Prostate gland (tissue), 2 donors: ENCODE results near the gene BICDL2. TPM values are rescaled to one million over a fixed set of nuclear protein-coding genes. Genes with fewer than 3 reads are reported as not detected.

Source experiments
- DNase-seq: peaks from one replicate; pipeline ENCODE4 v3.0.0-alpha.2; 2019; ENCODE audit warnings: low spot score
- H3K27ac ChIP-seq, 2 donors: fragments of 200-600 bp; sonication (generic); 2 replicates each; pipeline ENCODE4 v1.5.1; 2017 to 2019
- H3K27me3 ChIP-seq: fragments of 200-600 bp; sonication (generic); replicated peaks from 2 replicates; pipeline ENCODE4 v1.5.1; 2019; ENCODE audit not compliant: insufficient read depth
- H3K36me3 ChIP-seq, 2 donors: fragments of 200-600 bp; sonication (generic); 1 replicate in 1 of 2; 2 replicates in 1 of 2; pipeline versions ENCODE4 v1.5.1 to v1.8.1; 2017 to 2019
- H3K4me1 ChIP-seq: fragments of 200-600 bp; sonication (generic); replicated peaks from 2 replicates; pipeline ENCODE4 v1.5.1; 2019
- H3K4me3 ChIP-seq, 2 donors: fragments of 200-600 bp; sonication (generic); 2 replicates each; pipeline ENCODE4 v1.5.1; 2017 to 2019
- H3K9me3 ChIP-seq: fragments of 200-600 bp; sonication (generic); 2 replicates; pipeline ENCODE4 v1.5.1; 2017
- CTCF ChIP-seq, 4 experiments: fragments of 200-600 bp in 2 of 4; fragments of 450-650 bp in 2 of 4; sonication (generic) in 2 of 4; IDR thresholded peaks; 1 replicate in 3 of 4; 2 replicates in 1 of 4; pipeline ENCODE4 v1.5.1; 2016 to 2019; ENCODE audit warnings: antibody characterized with exemption in 4 of 4, mild to moderate bottlenecking in 2 of 4, moderate library complexity in 2 of 4
- POLR2A ChIP-seq: fragments of 450-650 bp; IDR thresholded peaks from one replicate; pipeline ENCODE4 v1.6.1; 2016; ENCODE audit warnings: antibody characterized with exemption, mild to moderate bottlenecking
- POLR2AphosphoS5 ChIP-seq: sonication (generic); formaldehyde crosslinking; IDR thresholded peaks from one replicate; pipeline ENCODE4 v1.6.1; 2017; ENCODE audit warnings: antibody characterized with exemption
- WGBS: methylation state at CpG from one replicate; pipeline ENCODE4 v1.1.5; 2018; 5-methylcytosine and 5-hydroxymethylcytosine counted together
- intact Hi-C: fragments of 100-400 bp; cut with DNase I; formaldehyde crosslinking; loops from one replicate; pipeline ENCODE4 v1.14.2; 2022
- total RNA-seq, 2 donors: library from RNA; depleted of rRNA; stranded (reverse); fragments of >200 nt; gene quantifications; one replicate each; pipeline ENCODE4 v1.1.0, GENCODE V29; 2016

Gene BICDL2
- total RNA-seq, 2 donors from 2014 or later, result 54.6 to 59.6 TPM

- peaks cover 7% of the 10 kb centered on the region for H3K4me1 ChIP-seq
These were observed 28.6 kb downstream of the BICDL2 start for GRCh38 chr16:3007957-3008689.

DNA sequence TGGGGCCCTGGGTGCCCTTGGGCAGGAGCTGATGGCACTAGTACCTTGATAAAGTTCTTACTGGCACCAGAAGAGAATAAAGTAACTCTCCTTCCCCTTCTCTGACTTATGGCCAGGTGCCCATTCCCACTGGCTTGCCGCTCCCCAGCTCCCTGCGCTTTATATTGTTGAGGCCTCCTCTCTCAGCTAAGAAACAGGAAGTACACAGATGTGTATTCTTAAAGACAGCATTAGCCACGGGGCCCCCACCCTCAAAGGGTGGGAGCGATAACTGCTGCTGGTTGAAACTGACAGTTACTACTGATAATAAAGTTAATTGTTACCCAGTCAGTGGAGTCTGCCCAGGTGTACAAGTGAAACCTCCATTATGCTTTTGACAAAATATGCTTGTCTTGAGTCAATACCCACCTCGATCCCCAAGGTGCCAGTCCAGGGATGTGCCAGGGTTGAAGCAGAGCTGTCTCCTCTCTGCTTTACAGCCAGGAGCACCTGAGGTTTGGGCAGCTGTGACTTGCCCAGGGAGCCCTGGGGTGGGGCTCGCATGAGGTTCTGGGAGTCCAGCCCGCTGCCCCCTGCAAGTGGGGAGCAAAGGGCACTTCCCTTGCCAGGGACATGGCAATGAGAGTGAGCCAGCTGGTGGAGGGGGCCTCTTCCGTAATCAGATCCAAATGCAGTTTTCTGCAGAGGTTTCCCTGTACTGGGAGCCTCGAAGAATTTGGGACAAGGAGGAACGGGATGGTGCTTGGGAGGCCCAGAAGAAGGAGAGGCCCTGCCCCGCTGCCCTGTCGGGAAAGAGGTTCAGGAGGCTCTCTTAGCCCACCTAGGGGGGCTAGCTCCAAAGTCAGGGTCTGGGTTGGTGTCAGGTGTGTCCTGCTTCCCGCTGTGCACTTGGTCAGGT, 29.4 kb downstream of the BICDL2 start:
- intact Hi-C loops, result no loop called here
- H3K27ac ChIP-seq, result no peak overlapping the region
- H3K36me3 ChIP-seq, result no peaks in the 10 kb centered on the region
- WGBS, result 31% methylated on average over 13 of the region's 13 CpGs
- no peaks in the 10 kb centered on the region for H3K27me3 ChIP-seq
- TF ChIP-seq CTCF (IDR thresholded peaks at IDR 0.05), result no peak
- no peak for TF ChIP-seq POLR2AphosphoS5
- TF ChIP-seq POLR2A, result no peak
- DNase-seq, result no peak
- H3K4me1 ChIP-seq, result peaks cover 7% of the 10 kb centered on the region
- no peaks in the 10 kb centered on the region for H3K9me3 ChIP-seq
- H3K4me3 ChIP-seq, result no peak overlapping the region

More at GRCh38 chr16:3007957-3008689, 28.6 kb downstream of the BICDL2 start:
- no peaks in the 10 kb centered on the region for H3K36me3 ChIP-seq
- H3K27me3 ChIP-seq, result no peaks in the 10 kb centered on the region
- WGBS, result 33% methylated on average over 17 of the region's 17 CpGs
- TF ChIP-seq POLR2AphosphoS5, result no peak
- no peak for TF ChIP-seq POLR2A
- TF ChIP-seq CTCF (IDR thresholded peaks at IDR 0.05), result no peak
- H3K4me3 ChIP-seq, result no peak overlapping the region
- no peak overlapping the region for H3K27ac ChIP-seq
- intact Hi-C loops, result no loop called here
- DNase-seq, result no peak
- no peaks in the 10 kb centered on the region for H3K9me3 ChIP-seq

- Histone ChIP-seq H3K4me3 (no peak overlapping the region), H3K4me1 (no peaks in the 10 kb centered on the region), H3K36me3 (no peaks in the 10 kb centered on the region), H3K27ac (no peak overlapping the region), H3K9me3 (no peaks in the 10 kb centered on the region), H3K27me3 (no peaks in the 10 kb centered on the region)
- DNase-seq, result no peak
- no peak for TF ChIP-seq POLR2AphosphoS5
- no peak for TF ChIP-seq CTCF (IDR thresholded peaks at IDR 0.05)
- TF ChIP-seq POLR2A, result no peak
- 19% methylated on average over 25 of the region's 25 CpGs for WGBS
- intact Hi-C loops, result no loop called here
These were observed 31.9 kb downstream of the BICDL2 start for GRCh38 chr16:3004781-3005284.

GRCh38 chr16:3004319-3004718, 32.4 kb downstream of the BICDL2 start:
- no peaks in the 10 kb centered on the region for H3K4me1 ChIP-seq
- no peaks in the 10 kb centered on the region for H3K27me3 ChIP-seq
- DNase-seq, result no peak
- no peak overlapping the region for H3K27ac ChIP-seq
- 0% methylated on average over 50 of the region's 67 CpGs for WGBS
- H3K36me3 ChIP-seq, result no peaks in the 10 kb centered on the region
- H3K9me3 ChIP-seq, result no peaks in the 10 kb centered on the region
- no peak for TF ChIP-seq POLR2AphosphoS5
- no peak for TF ChIP-seq CTCF (IDR thresholded peaks at IDR 0.05)
- TF ChIP-seq POLR2A, result no peak
- intact Hi-C loops, result no loop called here
- H3K4me3 ChIP-seq, result peak overlapping the region; percentile 16 to 17
